HEK293 (cell line): ENCODE results near the gene SGF29.
A peak's percentile ranks its signal among the peaks of the same experiment; 100 is the strongest.

ENCODE experiments used
- GFI1B ChIP-seq: fragments of 450-650 bp; formaldehyde crosslinking; IDR thresholded peaks from 2 replicates; pipeline ENCODE4 v1.5.1; 2016; ENCODE audit warnings: missing biosample characterization, missing genetic modification characterization
- GLI2 ChIP-seq: fragments of 450-650 bp; formaldehyde crosslinking; IDR thresholded peaks from 2 replicates; pipeline ENCODE4; 2017; ENCODE audit warnings: missing biosample characterization, missing genetic modification characterization, low read depth, borderline replicate concordance
- KLF1 ChIP-seq: fragments of 450-650 bp; formaldehyde crosslinking; IDR thresholded peaks from 2 replicates; pipeline ENCODE4 v1.5.1; 2016; ENCODE audit warnings: missing biosample characterization, missing genetic modification characterization
- RBAK ChIP-seq: fragments of 450-650 bp; formaldehyde crosslinking; IDR thresholded peaks from 2 replicates; pipeline ENCODE4 v1.5.1; 2016; ENCODE audit warnings: missing biosample characterization, missing genetic modification characterization
- SCRT2 ChIP-seq: fragments of 450-650 bp; formaldehyde crosslinking; IDR thresholded peaks from 2 replicates; pipeline ENCODE4 v1.5.1; 2016; ENCODE audit warnings: missing biosample characterization, missing genetic modification characterization
- TCF7L2 ChIP-seq: IDR thresholded peaks from 2 replicates; pipeline ENCODE4 v1.6.1; 2011; ENCODE audit warnings: low read depth, mild to moderate bottlenecking, inconsistent platforms, low read length, moderate library complexity, borderline replicate concordance
- ZBTB17 ChIP-seq: fragments of 450-650 bp; formaldehyde crosslinking; IDR thresholded peaks from 2 replicates; pipeline ENCODE4 v1.5.1; 2016; ENCODE audit warnings: missing biosample characterization, missing genetic modification characterization
- ZBTB8A ChIP-seq: fragments of 450-650 bp; formaldehyde crosslinking; IDR thresholded peaks from 2 replicates; pipeline ENCODE4 v1.5.1; 2016; ENCODE audit warnings: missing biosample characterization, missing genetic modification characterization
- ZNF121 ChIP-seq: fragments of 450-650 bp; formaldehyde crosslinking; IDR thresholded peaks from 2 replicates; pipeline ENCODE4 v1.5.1; 2016; ENCODE audit warnings: missing biosample characterization, missing genetic modification characterization
- ZNF138 ChIP-seq: fragments of 450-650 bp; formaldehyde crosslinking; IDR thresholded peaks from 2 replicates; pipeline ENCODE4 v1.5.1; 2016; ENCODE audit warnings: missing biosample characterization, missing genetic modification characterization, borderline replicate concordance
- ZNF140 ChIP-seq: fragments of 450-650 bp; formaldehyde crosslinking; IDR thresholded peaks from 2 replicates; pipeline ENCODE4 v1.5.1; 2016; ENCODE audit warnings: missing biosample characterization, missing genetic modification characterization
- ZNF169 ChIP-seq: fragments of 450-650 bp; formaldehyde crosslinking; IDR thresholded peaks from 2 replicates; pipeline ENCODE4 v1.5.1; 2016; ENCODE audit warnings: missing biosample characterization, missing genetic modification characterization
- ZNF266 ChIP-seq: fragments of 450-650 bp; formaldehyde crosslinking; IDR thresholded peaks from 2 replicates; pipeline ENCODE4 v1.5.1; 2016; ENCODE audit warnings: missing biosample characterization, missing genetic modification characterization, low read depth
- ZNF292 ChIP-seq: fragments of 450-650 bp; formaldehyde crosslinking; IDR thresholded peaks from 2 replicates; pipeline ENCODE4 v1.5.1; 2016; ENCODE audit warnings: low read depth, missing biosample characterization, missing genetic modification characterization, borderline replicate concordance
- ZNF341 ChIP-seq: fragments of 450-650 bp; formaldehyde crosslinking; IDR thresholded peaks from 2 replicates; pipeline ENCODE4; 2016; ENCODE audit warnings: low read depth, missing biosample characterization, missing genetic modification characterization
- ZNF391 ChIP-seq: fragments of 450-650 bp; formaldehyde crosslinking; IDR thresholded peaks from 2 replicates; pipeline ENCODE4 v1.5.1; 2016; ENCODE audit warnings: low read depth, missing biosample characterization, missing genetic modification characterization, borderline replicate concordance
- ZNF394 ChIP-seq: fragments of 450-650 bp; formaldehyde crosslinking; IDR thresholded peaks from 2 replicates; pipeline ENCODE4 v1.5.1; 2016; ENCODE audit warnings: missing biosample characterization, missing genetic modification characterization, mild to moderate bottlenecking, moderate library complexity, borderline replicate concordance
- ZNF426 ChIP-seq: fragments of 450-650 bp; formaldehyde crosslinking; IDR thresholded peaks from 2 replicates; pipeline ENCODE4 v1.5.1; 2017; ENCODE audit warnings: missing biosample characterization, missing genetic modification characterization, mild to moderate bottlenecking, inconsistent platforms, moderate library complexity
- ZNF433 ChIP-seq: fragments of 450-650 bp; formaldehyde crosslinking; IDR thresholded peaks from 2 replicates; pipeline ENCODE4 v1.5.1; 2016; ENCODE audit warnings: missing biosample characterization, missing genetic modification characterization, low read depth
- ZNF501 ChIP-seq: fragments of 450-650 bp; formaldehyde crosslinking; IDR thresholded peaks from 2 replicates; pipeline ENCODE4 v1.5.1; 2016; ENCODE audit warnings: missing biosample characterization, missing genetic modification characterization
- ZNF558 ChIP-seq: fragments of 450-650 bp; formaldehyde crosslinking; IDR thresholded peaks from 2 replicates; pipeline ENCODE4 v1.5.1; 2016; ENCODE audit warnings: missing biosample characterization, missing genetic modification characterization
- ZNF560 ChIP-seq: fragments of 450-650 bp; formaldehyde crosslinking; IDR thresholded peaks from 2 replicates; pipeline ENCODE4 v1.5.1; 2017; ENCODE audit warnings: missing biosample characterization, missing genetic modification characterization, borderline replicate concordance
- ZNF571 ChIP-seq: fragments of 450-650 bp; formaldehyde crosslinking; IDR thresholded peaks from 2 replicates; pipeline ENCODE4 v1.5.0; 2017; ENCODE audit warnings: missing biosample characterization, missing genetic modification characterization
- ZNF623 ChIP-seq: fragments of 450-650 bp; formaldehyde crosslinking; IDR thresholded peaks from 2 replicates; pipeline ENCODE4 v1.5.1; 2016; ENCODE audit warnings: missing biosample characterization, missing genetic modification characterization
- ZNF654 ChIP-seq: fragments of 450-650 bp; formaldehyde crosslinking; IDR thresholded peaks from 2 replicates; pipeline ENCODE4 v1.5.1; 2016; ENCODE audit warnings: low read depth, missing biosample characterization, missing genetic modification characterization
- ZNF670 ChIP-seq: fragments of 450-650 bp; formaldehyde crosslinking; IDR thresholded peaks from 2 replicates; pipeline ENCODE4 v1.5.1; 2016; ENCODE audit warnings: missing biosample characterization, missing genetic modification characterization, low read depth
- ZNF707 ChIP-seq: fragments of 450-650 bp; formaldehyde crosslinking; IDR thresholded peaks from 2 replicates; pipeline ENCODE4 v1.5.1; 2016; ENCODE audit warnings: missing biosample characterization, missing genetic modification characterization
- TF ChIP-seq, protein P1 (sequence below): fragments of 450-650 bp; formaldehyde crosslinking; conservative IDR thresholded peaks from 2 replicates; pipeline ENCODE4 v1.5.1; 2016; ENCODE audit warnings: low read depth, missing biosample characterization, missing genetic modification characterization
- TF ChIP-seq, protein P2 (sequence below): fragments of 450-650 bp; formaldehyde crosslinking; IDR thresholded peaks from 2 replicates; pipeline ENCODE4 v1.5.1; 2016; ENCODE audit warnings: missing biosample characterization, missing genetic modification characterization
- TF ChIP-seq, protein P3 (sequence below): fragments of 450-650 bp; formaldehyde crosslinking; IDR thresholded peaks from 2 replicates; pipeline ENCODE4 v1.5.1; 2016; ENCODE audit warnings: missing biosample characterization, missing genetic modification characterization

The SGF29 gene

DNA sequence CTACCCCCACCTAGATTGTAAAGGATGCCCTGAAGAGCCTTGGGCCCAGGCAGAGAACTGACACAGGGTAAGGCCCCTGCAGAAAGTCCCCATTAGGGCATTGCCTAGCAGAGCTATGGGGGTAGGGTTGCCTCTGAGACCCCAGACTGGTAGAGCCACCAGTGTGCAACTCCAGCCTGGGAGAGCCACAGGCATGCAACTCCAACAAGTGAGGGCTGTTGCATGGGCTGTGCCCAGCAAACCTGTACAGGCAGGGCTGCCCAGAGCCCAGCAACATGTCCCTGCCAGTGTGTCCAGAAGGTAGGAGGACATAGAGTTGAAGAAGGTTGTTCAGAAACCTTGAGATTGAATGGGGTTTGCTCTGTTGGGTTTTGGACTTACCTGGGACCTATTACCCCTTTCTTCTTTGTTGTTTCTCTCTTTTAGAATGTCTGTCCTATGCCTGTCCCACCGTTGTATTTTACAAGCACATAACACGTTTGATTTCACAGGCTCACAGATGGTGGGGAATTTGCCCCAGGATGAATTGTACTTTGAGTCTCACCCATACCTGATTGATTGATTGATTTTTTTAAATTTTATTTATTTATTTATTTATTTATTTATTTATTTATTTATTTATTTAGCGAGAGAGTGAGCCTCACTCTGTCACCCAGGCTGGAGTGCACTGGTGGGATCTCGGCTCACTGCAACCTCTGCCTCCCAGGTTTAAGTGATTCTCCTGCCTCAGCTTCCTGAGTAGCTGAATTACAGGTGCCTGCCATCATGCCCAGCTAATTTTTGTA, 16.4 kb downstream of the SGF29 start (continued):
- TF ChIP-seq, protein P1, sequence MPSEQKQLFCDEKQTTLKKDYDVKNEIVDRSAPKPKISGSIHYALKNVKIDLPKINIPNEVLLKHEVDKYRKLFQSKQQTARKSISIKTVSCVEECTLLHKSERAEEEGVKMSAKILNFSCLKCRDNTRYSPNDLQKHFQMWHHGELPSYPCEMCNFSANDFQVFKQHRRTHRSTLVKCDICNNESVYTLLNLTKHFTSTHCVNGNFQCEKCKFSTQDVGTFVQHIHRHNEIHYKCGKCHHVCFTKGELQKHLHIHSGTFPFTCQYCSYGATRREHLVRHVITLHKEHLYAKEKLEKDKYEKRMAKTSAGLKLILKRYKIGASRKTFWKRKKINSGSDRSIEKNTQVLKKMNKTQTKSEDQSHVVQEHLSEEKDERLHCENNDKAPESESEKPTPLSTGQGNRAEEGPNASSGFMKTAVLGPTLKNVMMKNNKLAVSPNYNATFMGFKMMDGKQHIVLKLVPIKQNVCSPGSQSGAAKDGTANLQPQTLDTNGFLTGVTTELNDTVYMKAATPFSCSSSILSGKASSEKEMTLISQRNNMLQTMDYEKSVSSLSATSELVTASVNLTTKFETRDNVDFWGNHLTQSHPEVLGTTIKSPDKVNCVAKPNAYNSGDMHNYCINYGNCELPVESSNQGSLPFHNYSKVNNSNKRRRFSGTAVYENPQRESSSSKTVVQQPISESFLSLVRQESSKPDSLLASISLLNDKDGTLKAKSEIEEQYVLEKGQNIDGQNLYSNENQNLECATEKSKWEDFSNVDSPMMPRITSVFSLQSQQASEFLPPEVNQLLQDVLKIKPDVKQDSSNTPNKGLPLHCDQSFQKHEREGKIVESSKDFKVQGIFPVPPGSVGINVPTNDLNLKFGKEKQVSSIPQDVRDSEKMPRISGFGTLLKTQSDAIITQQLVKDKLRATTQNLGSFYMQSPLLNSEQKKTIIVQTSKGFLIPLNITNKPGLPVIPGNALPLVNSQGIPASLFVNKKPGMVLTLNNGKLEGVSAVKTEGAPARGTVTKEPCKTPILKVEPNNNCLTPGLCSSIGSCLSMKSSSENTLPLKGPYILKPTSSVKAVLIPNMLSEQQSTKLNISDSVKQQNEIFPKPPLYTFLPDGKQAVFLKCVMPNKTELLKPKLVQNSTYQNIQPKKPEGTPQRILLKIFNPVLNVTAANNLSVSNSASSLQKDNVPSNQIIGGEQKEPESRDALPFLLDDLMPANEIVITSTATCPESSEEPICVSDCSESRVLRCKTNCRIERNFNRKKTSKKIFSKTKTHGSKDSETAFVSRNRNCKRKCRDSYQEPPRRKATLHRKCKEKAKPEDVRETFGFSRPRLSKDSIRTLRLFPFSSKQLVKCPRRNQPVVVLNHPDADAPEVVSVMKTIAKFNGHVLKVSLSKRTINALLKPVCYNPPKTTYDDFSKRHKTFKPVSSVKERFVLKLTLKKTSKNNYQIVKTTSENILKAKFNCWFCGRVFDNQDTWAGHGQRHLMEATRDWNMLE (tag by site-specific recombination) = peak; percentile 93
- TF ChIP-seq ZBTB8A (tag by site-specific recombination) = peak; percentile 79
- peak; percentile 79; the same call in 1 of the 2 replicates for TF ChIP-seq ZNF558 (tag by site-specific recombination)
- TF ChIP-seq ZNF391 (tag by site-specific recombination) = no peak
- TF ChIP-seq, protein P2, sequence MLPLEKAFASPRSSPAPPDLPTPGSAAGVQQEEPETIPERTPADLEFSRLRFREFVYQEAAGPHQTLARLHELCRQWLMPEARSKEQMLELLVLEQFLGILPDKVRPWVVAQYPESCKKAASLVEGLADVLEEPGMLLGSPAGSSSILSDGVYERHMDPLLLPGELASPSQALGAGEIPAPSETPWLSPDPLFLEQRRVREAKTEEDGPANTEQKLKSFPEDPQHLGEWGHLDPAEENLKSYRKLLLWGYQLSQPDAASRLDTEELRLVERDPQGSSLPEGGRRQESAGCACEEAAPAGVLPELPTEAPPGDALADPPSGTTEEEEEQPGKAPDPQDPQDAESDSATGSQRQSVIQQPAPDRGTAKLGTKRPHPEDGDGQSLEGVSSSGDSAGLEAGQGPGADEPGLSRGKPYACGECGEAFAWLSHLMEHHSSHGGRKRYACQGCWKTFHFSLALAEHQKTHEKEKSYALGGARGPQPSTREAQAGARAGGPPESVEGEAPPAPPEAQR (tag by site-specific recombination) = no peak
- TF ChIP-seq, protein P3, sequence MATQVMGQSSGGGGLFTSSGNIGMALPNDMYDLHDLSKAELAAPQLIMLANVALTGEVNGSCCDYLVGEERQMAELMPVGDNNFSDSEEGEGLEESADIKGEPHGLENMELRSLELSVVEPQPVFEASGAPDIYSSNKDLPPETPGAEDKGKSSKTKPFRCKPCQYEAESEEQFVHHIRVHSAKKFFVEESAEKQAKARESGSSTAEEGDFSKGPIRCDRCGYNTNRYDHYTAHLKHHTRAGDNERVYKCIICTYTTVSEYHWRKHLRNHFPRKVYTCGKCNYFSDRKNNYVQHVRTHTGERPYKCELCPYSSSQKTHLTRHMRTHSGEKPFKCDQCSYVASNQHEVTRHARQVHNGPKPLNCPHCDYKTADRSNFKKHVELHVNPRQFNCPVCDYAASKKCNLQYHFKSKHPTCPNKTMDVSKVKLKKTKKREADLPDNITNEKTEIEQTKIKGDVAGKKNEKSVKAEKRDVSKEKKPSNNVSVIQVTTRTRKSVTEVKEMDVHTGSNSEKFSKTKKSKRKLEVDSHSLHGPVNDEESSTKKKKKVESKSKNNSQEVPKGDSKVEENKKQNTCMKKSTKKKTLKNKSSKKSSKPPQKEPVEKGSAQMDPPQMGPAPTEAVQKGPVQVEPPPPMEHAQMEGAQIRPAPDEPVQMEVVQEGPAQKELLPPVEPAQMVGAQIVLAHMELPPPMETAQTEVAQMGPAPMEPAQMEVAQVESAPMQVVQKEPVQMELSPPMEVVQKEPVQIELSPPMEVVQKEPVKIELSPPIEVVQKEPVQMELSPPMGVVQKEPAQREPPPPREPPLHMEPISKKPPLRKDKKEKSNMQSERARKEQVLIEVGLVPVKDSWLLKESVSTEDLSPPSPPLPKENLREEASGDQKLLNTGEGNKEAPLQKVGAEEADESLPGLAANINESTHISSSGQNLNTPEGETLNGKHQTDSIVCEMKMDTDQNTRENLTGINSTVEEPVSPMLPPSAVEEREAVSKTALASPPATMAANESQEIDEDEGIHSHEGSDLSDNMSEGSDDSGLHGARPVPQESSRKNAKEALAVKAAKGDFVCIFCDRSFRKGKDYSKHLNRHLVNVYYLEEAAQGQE (tag by site-specific recombination) = peak; percentile 79
- TF ChIP-seq ZNF654 (tag by site-specific recombination) = peak; percentile 43
- peak; percentile 78; the same call in 1 of the 2 replicates for TF ChIP-seq ZNF433 (tag by site-specific recombination)
- TF ChIP-seq ZNF560 (tag by site-specific recombination) = peak; percentile 74
- TF ChIP-seq ZNF266 (tag by site-specific recombination) = peak; percentile 60; the same call in 1 of the 2 replicates
- no peak for TF ChIP-seq ZNF571 (tag by site-specific recombination)
- TF ChIP-seq ZNF501 (tag by site-specific recombination) = peak; percentile 45; the same call in 1 of the 2 replicates
- TF ChIP-seq ZNF292 (tag by site-specific recombination) = peak; percentile 69; the same call in 1 of the 2 replicates
- TF ChIP-seq RBAK (tag by site-specific recombination) = 0 out of 2 replicates have a peak, but pooled peaks have one; percentile 54
- no peak for TF ChIP-seq ZBTB17
- TF ChIP-seq SCRT2 (tag by site-specific recombination) = 0 out of 2 replicates have a peak, but pooled peaks have one; percentile 28
- 0 out of 2 replicates have a peak, but pooled peaks have one; percentile 20 for TF ChIP-seq ZNF341
- peak; percentile 80 for TF ChIP-seq ZNF623 (tag by site-specific recombination)
- peak; percentile 57; the same call in 1 of the 2 replicates for TF ChIP-seq ZNF138 (tag by site-specific recombination)
- peak; percentile 92 for TF ChIP-seq ZNF426
- TF ChIP-seq KLF1 (tag by site-specific recombination) = no peak
- TF ChIP-seq GLI2 (tag by site-specific recombination) = peak; percentile 22; the same call in 1 of the 2 replicates
- TF ChIP-seq TCF7L2 = no peak
- no peak for TF ChIP-seq ZNF121 (tag by site-specific recombination)
- TF ChIP-seq ZNF670 = no peak
- no peak for TF ChIP-seq ZNF707 (tag by site-specific recombination)
- no peak for TF ChIP-seq ZNF169 (tag by site-specific recombination)
- peak; percentile 91 for TF ChIP-seq ZNF140 (tag by site-specific recombination)
- 0 out of 2 replicates have a peak, but pooled peaks have one; percentile 10 for TF ChIP-seq GFI1B (tag by site-specific recombination)
- peak; percentile 95 for TF ChIP-seq ZNF394 (tag by site-specific recombination)
